Esophagus squamous epithelium (tissue), 5 donors: ENCODE measurements around the gene HELZ. TPM values are rescaled to one million over a fixed set of nuclear protein-coding genes. Genes with fewer than 3 reads are reported as not detected.
"Not testable (repeated sequence)": the region's sequence is repeated elsewhere in the genome, so short reads cannot be mapped to it uniquely, and the experiment has no call there.

Experiments used
- DNase-seq: peaks from one replicate; lab custom pipeline; 2025; lab: John Stamatoyannopoulos, UW
- H3K27ac ChIP-seq, 4 donors: fragments of 200-600 bp; sonication (generic); one replicate each; pipeline ENCODE4 v1.5.1; 2016 to 2019; ENCODE audit warnings: mild to moderate bottlenecking in 1 of 4
- H3K27me3 ChIP-seq, 4 donors: fragments of 200-600 bp; sonication (generic); 1 replicate in 3 of 4; 2 replicates in 1 of 4; pipeline versions ENCODE4 v1.5.1 to v1.6.0; 2017 to 2021; ENCODE audit warnings: antibody characterized with exemption in 1 of 4
- H3K36me3 ChIP-seq, 3 donors: fragments of 200-600 bp; sonication (generic); one replicate each; pipeline ENCODE4 v1.5.1; 2016 to 2019
- H3K4me1 ChIP-seq, 3 donors: fragments of 200-600 bp; sonication (generic); one replicate each; pipeline ENCODE4 v1.5.1; 2017 to 2019
- H3K4me3 ChIP-seq, 4 donors: fragments of 200-600 bp; sonication (generic); 1 replicate in 3 of 4; 2 replicates in 1 of 4; pipeline ENCODE4 v1.5.1; 2016 to 2019; ENCODE audit warnings: mild to moderate bottlenecking in 2 of 4, moderate library complexity in 1 of 4
- H3K9me3 ChIP-seq, 3 donors: fragments of 200-600 bp; sonication (generic); one replicate each; pipeline ENCODE4 v1.5.1; 2016 to 2019
- CTCF ChIP-seq, 6 experiments: fragments of 450-650 bp in 4 of 6; fragments of 200-600 bp in 2 of 6; sonication (generic) in 2 of 6; IDR thresholded peaks; one replicate each; pipeline ENCODE4 v1.5.1; 2016 to 2019; ENCODE audit warnings: antibody characterized with exemption in 6 of 6, mild to moderate bottlenecking in 4 of 6, moderate library complexity in 4 of 6
- POLR2A ChIP-seq, 4 donors: fragments of 450-650 bp; IDR thresholded peaks; one replicate each; pipeline ENCODE4 v1.6.1; 2017; ENCODE audit warnings: antibody characterized with exemption in 4 of 4, mild to moderate bottlenecking in 4 of 4, moderate library complexity in 3 of 4
- WGBS, 2 donors: methylation state at CpG; one replicate each; pipeline ENCODE4 v1.1.5; 2018; 5-methylcytosine and 5-hydroxymethylcytosine counted together
- intact Hi-C: fragments of 100-400 bp; cut with DNase I; formaldehyde crosslinking; loops from one replicate; pipeline ENCODE4 v1.15.0; 2022
- total RNA-seq, 4 donors: library from RNA; depleted of rRNA; stranded (reverse); fragments of >200 nt; gene quantifications; one replicate each; pipeline ENCODE4 v1.1.0, GENCODE V29; 2016
- donor health status: DM: yes; HTN: yes; CAD: no.

The HELZ gene
- total RNA-seq, 4 donors from 2014 or later, result 11.4 to 42.5 (median 26.8) TPM

- intact Hi-C loops, result no loop called here
- H3K36me3 ChIP-seq, result peaks cover 0 to 12% (median 0%) of the 10 kb centered on the region in 3 donors
- H3K9me3 ChIP-seq, result no peaks in the 10 kb centered on the region
- 93 to 100% methylated on average over 1 of the region's 1 CpG for WGBS, 2 donors
- no peaks in the 10 kb centered on the region for H3K27me3 ChIP-seq
- TF ChIP-seq POLR2A (IDR thresholded peaks at IDR 0.05) (no peak), CTCF (IDR thresholded peaks at IDR 0.05) (no peak)
- H3K27ac ChIP-seq, result no peak overlapping the region
- no peak for DNase-seq
- H3K4me3 ChIP-seq, result no peak overlapping the region
- no peaks in the 10 kb centered on the region for H3K4me1 ChIP-seq
Observed at GRCh38 chr17:67098006-67098405, 147.0 kb downstream of the HELZ start.

- H3K27me3 ChIP-seq, result no peaks in the 10 kb centered on the region
- no peak for TF ChIP-seq CTCF (IDR thresholded peaks at IDR 0.05)
- no peak for TF ChIP-seq POLR2A (IDR thresholded peaks at IDR 0.05)
- H3K36me3 ChIP-seq, result peaks cover 0 to 16% (median 0%) of the 10 kb centered on the region in 3 donors
- H3K27ac ChIP-seq, result no peak overlapping the region
- no peaks in the 10 kb centered on the region for H3K4me1 ChIP-seq
- intact Hi-C loops, result no loop called here
- no peaks in the 10 kb centered on the region for H3K9me3 ChIP-seq
- 93 to 100% methylated on average over 1 of the region's 1 CpG for WGBS, 2 donors
- DNase-seq, result no peak
- H3K4me3 ChIP-seq, result no peak overlapping the region
Observed at GRCh38 chr17:67096609-67097008, 148.4 kb downstream of the HELZ start.

- no peak for DNase-seq
- no peak overlapping the region for H3K27ac ChIP-seq
- H3K36me3 ChIP-seq, result peaks cover 0 to 12% (median 0%) of the 10 kb centered on the region in 3 donors
- H3K4me1 ChIP-seq, result no peaks in the 10 kb centered on the region
- intact Hi-C loops, result no loop called here
- H3K27me3 ChIP-seq, result no peaks in the 10 kb centered on the region
- H3K9me3 ChIP-seq, result no peaks in the 10 kb centered on the region
- H3K4me3 ChIP-seq, result no peak overlapping the region
- no peak for TF ChIP-seq CTCF (IDR thresholded peaks at IDR 0.05)
- no peak for TF ChIP-seq POLR2A (IDR thresholded peaks at IDR 0.05)
- 70% methylated on average over 1 of the region's 1 CpG; no CpG with 5 or more reads in 1 of the 2 donors for WGBS, 2 donors
Observed at GRCh38 chr17:67095803-67096202, 149.2 kb downstream of the HELZ start.

- WGBS, 2 donors, result 62 to 73% methylated on average over 1 of the region's 1 CpG
- not testable (repeated sequence) for DNase-seq
Observed at GRCh38 chr17:67095291-67095690, 149.7 kb downstream of the HELZ start.

GRCh38 chr17:67093348-67093747, 151.6 kb downstream of the HELZ start:
- peaks cover 0 to 19% (median 0%) of the 10 kb centered on the region in 3 donors for H3K36me3 ChIP-seq
- no peak for DNase-seq
- no peaks in the 10 kb centered on the region for H3K4me1 ChIP-seq
- no peak overlapping the region for H3K27ac ChIP-seq
- H3K4me3 ChIP-seq, result no peak overlapping the region
- TF ChIP-seq POLR2A (IDR thresholded peaks at IDR 0.05) (no peak), CTCF (IDR thresholded peaks at IDR 0.05) (no peak)
- 82 to 94% methylated on average over 2 of the region's 2 CpGs for WGBS, 2 donors
- no peaks in the 10 kb centered on the region for H3K9me3 ChIP-seq
- intact Hi-C loops, result no loop called here
- H3K27me3 ChIP-seq, result no peaks in the 10 kb centered on the region

More at GRCh38 chr17:67095291-67095690, 149.7 kb downstream of the HELZ start:
- H3K36me3 ChIP-seq, result peaks cover 0 to 11% (median 0%) of the 10 kb centered on the region in 3 donors
- H3K4me1 ChIP-seq, H3K27me3 ChIP-seq, H3K4me3 ChIP-seq, H3K27ac ChIP-seq, intact Hi-C loops, H3K9me3 ChIP-seq: not testable (repeated sequence)

GRCh38 chr17:67092710-67093109, 152.3 kb downstream of the HELZ start:
- H3K36me3 ChIP-seq, result peaks cover 0 to 26% (median 0%) of the 10 kb centered on the region in 3 donors
- H3K9me3 ChIP-seq, intact Hi-C loops, H3K4me3 ChIP-seq, DNase-seq, H3K27me3 ChIP-seq, H3K27ac ChIP-seq, H3K4me1 ChIP-seq: not testable (repeated sequence)
- 84 to 91% methylated on average over 3 to 7 of the region's 7 CpGs for WGBS, 2 donors
